Progenitor cell of endocrine pancreas (in vitro differentiated cells): ENCODE results near the gene HSPB7. TPM values are rescaled to one million over a fixed set of nuclear protein-coding genes. Genes with fewer than 3 reads are reported as not detected.
"Not testable (repeated sequence)": the region's sequence is repeated elsewhere in the genome, so short reads cannot be mapped to it uniquely, and the experiment has no call there.

Experiments used
- DNase-seq: peaks from one replicate; pipeline ENCODE4 v3.0.0; 2021; ENCODE audit warnings: low spot score; ENCODE audit not compliant: unreplicated experiment
- H3K27ac Mint-ChIP-seq: 2 replicates; pipeline ENCODE4 v1.8.0; 2021; ENCODE audit warnings: mild to moderate bottlenecking, moderate library complexity, mixed read lengths
- H3K27me3 Mint-ChIP-seq: 2 replicates; pipeline ENCODE4 v1.8.0; 2021; ENCODE audit warnings: mixed read lengths
- H3K36me3 Mint-ChIP-seq: 2 replicates; pipeline ENCODE4 v1.8.0; 2022; ENCODE audit warnings: mixed read lengths; ENCODE audit not compliant: insufficient read depth
- H3K4me1 Mint-ChIP-seq: 2 replicates; pipeline ENCODE4 v1.8.0; 2021; ENCODE audit warnings: low read depth, mixed read lengths
- H3K4me3 Mint-ChIP-seq: 2 replicates; pipeline ENCODE4 v1.8.0; 2021; ENCODE audit warnings: low read depth, mild to moderate bottlenecking, moderate library complexity, mixed read lengths
- H3K9me3 Mint-ChIP-seq: 2 replicates; pipeline ENCODE4 v1.8.0; 2021; ENCODE audit warnings: low read depth, mixed read lengths
- total RNA-seq: library from RNA; stranded (reverse); gene quantifications from 2 replicates; pipeline ENCODE4 v1.2.1, GENCODE V29; 2021
- TF ChIP-seq, protein P1 (sequence below): fragments of 200-600 bp; sonication (generic); IDR thresholded peaks from one replicate; pipeline ENCODE4 v1.5.0; 2021; ENCODE audit warnings: antibody characterized with exemption, mild to moderate bottlenecking; ENCODE audit not compliant: unreplicated experiment

Gene HSPB7
- total RNA-seq, 1 donor from 2014 or later, result not detected

DNA sequence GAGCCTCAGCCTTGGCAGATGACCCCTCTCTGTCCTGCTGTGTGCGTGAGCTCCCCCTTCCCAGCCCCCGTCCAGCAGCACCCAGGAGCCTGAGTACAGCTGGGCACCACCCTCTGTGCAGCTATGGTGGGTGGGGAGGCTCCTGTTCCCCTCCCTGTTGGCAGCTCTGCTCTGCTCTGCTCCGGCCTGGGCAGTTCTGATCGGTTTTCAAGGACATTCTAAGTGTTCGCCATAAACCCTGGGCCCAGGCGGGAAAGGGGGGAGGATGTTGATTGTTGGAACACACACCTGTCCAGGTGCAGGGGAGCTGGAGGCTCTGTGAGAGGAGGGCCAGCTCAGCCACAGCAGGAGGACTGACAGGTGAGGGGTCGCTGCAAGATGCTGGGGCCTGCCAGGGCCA is 25.7 kb upstream of the HSPB7 start, which contains the start of gene CLCNKB:
Gene CLCNKB, plus strand, starts transcription at position 262 of the 400 bp plus-strand sequence. CDS start 711 bp downstream, outside the sequence.
- TF ChIP-seq, protein P1, sequence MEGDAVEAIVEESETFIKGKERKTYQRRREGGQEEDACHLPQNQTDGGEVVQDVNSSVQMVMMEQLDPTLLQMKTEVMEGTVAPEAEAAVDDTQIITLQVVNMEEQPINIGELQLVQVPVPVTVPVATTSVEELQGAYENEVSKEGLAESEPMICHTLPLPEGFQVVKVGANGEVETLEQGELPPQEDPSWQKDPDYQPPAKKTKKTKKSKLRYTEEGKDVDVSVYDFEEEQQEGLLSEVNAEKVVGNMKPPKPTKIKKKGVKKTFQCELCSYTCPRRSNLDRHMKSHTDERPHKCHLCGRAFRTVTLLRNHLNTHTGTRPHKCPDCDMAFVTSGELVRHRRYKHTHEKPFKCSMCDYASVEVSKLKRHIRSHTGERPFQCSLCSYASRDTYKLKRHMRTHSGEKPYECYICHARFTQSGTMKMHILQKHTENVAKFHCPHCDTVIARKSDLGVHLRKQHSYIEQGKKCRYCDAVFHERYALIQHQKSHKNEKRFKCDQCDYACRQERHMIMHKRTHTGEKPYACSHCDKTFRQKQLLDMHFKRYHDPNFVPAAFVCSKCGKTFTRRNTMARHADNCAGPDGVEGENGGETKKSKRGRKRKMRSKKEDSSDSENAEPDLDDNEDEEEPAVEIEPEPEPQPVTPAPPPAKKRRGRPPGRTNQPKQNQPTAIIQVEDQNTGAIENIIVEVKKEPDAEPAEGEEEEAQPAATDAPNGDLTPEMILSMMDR, result no peak
- H3K4me3 Mint-ChIP-seq, result no peak within 1 kb of the TSS

DNA sequence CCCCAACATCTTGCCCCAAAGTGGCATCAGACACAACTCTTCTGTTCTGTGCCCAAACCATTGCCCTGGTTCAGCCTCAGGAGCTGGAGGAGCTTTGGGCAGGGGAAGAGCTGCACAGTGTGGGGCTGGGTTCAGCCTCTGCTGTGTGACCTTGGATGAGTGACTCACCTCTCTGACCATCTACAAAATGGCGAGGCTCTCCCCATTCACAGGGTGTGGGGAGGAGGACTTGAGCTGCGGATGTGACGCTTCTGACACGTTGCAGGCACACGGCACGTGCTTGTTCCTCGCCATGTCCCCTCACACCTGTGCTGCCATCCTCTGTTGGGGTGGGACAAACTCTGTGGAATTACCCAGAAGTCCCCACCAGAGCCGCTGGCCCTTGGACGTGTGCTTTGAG is 24.8 kb upstream of the HSPB7 start:
- not testable (repeated sequence) for H3K4me1 Mint-ChIP-seq, H3K9me3 Mint-ChIP-seq, H3K4me3 Mint-ChIP-seq, DNase-seq, H3K27ac Mint-ChIP-seq, H3K36me3 Mint-ChIP-seq
- peaks cover 27% of the 10 kb centered on the region for H3K27me3 Mint-ChIP-seq

More for the DNA sequence above, 25.7 kb upstream of the HSPB7 start, which contains the start of gene CLCNKB:
- no peaks in the 10 kb centered on the region for H3K9me3 Mint-ChIP-seq
- H3K27me3 Mint-ChIP-seq, result peaks cover 24% of the 10 kb centered on the region
- no peaks in the 10 kb centered on the region for H3K36me3 Mint-ChIP-seq
- no peaks in the 10 kb centered on the region for H3K4me1 Mint-ChIP-seq
- no peak for DNase-seq
- H3K27ac Mint-ChIP-seq, result no peak within 1 kb of the TSS

DNA sequence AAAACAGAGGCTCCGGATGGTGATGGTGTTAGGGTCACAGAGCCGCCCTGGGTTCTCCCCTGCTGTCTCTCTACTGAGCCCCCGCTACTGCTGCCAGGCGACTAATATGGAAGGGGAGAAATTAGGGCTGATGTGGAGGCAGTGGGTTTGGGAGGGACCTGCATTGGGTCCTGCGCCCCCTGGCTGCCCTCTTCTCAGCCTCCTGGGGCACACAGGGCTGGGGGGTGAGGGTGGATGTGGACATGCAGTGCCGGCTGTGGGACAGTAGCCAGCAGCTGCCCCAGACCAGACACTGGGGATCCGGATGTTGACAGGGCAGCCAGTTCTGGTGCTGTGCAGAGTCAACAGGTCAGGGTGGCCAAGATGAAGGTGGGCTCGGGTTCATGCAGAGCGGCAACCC is 24.3 kb upstream of the HSPB7 start:
- no peak for DNase-seq
- no peaks in the 10 kb centered on the region for H3K9me3 Mint-ChIP-seq
- no peaks in the 10 kb centered on the region for H3K4me1 Mint-ChIP-seq
- H3K36me3 Mint-ChIP-seq, result no peaks in the 10 kb centered on the region
- no peak overlapping the region for H3K4me3 Mint-ChIP-seq
- H3K27me3 Mint-ChIP-seq, result peaks cover 27% of the 10 kb centered on the region
- H3K27ac Mint-ChIP-seq, result no peak overlapping the region
- TF ChIP-seq, protein P1, result no peak

DNA sequence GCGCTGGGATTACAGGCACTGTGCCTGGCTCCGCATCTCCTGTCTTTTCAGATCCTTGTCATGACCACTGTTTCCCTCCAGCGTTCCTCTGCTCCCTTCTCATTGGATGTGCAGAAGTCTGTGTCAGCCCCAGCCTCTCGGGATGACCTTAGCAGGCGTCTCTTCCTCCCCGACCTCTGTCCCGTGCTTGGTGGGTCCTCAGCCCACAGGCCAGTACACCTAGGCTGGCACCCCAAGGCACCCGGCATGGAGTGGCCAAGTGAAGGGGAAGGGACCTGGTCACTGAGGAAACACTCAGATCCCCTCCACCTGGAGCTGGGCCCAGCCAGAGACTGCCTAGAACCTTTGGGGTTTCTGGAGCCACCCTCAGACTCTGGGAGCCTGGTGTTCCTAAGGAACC is 23.4 kb upstream of the HSPB7 start:
- Mint-ChIP-seq H3K4me3 (no peak overlapping the region), H3K36me3 (no peaks in the 10 kb centered on the region), H3K4me1 (no peaks in the 10 kb centered on the region), H3K27ac (peak overlapping the region; percentile 19), H3K9me3 (no peaks in the 10 kb centered on the region), H3K27me3 (peaks cover 25% of the 10 kb centered on the region)
- DNase-seq, result no peak
- TF ChIP-seq, protein P1, result no peak

DNA sequence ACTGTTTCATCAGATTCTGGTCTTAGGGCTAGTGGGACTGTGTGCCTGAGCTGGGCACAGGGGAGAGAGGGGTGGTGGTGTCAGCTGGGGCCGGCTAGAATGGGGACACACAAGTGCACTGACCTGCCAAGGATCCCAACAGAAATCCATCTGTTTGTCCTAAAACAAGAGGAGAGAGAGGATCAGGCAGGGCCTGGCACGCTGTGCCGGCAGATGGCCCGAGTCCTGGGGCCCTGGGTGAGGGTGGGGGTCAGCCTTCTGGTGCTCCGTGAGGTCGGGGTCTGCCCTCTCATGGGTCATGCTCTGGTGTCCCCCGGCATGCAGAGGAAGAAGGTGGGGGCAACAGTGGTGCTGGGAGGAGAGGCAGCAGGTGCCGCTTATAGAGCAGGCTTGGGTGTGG is 22.0 kb upstream of the HSPB7 start:
- DNase-seq, H3K4me3 Mint-ChIP-seq, H3K4me1 Mint-ChIP-seq, H3K27ac Mint-ChIP-seq, H3K36me3 Mint-ChIP-seq, H3K9me3 Mint-ChIP-seq: not testable (repeated sequence)
- peaks cover 22% of the 10 kb centered on the region for H3K27me3 Mint-ChIP-seq

DNA sequence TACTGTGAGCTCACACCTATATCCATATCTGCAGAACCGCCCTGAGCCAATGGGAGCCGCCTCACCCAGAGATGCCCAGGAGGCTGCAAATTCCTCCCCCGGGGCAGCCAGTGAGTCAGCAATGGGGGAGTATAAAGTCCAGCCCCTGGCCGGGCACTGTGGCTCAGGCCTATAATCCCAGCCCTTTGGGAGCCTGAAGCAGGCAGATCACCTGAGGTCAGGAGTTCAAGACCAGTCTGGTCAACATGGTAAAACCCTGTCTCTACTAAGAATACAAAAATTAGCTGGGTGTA is 20.7 kb upstream of the HSPB7 start:
- TF ChIP-seq, protein P1, result no peak
- DNase-seq, result no peak
- Mint-ChIP-seq H3K4me1 (no peaks in the 10 kb centered on the region), H3K27me3 (peaks cover 22% of the 10 kb centered on the region), H3K9me3 (no peaks in the 10 kb centered on the region), H3K27ac (no peak overlapping the region), H3K36me3 (no peaks in the 10 kb centered on the region), H3K4me3 (no peak overlapping the region)

DNA sequence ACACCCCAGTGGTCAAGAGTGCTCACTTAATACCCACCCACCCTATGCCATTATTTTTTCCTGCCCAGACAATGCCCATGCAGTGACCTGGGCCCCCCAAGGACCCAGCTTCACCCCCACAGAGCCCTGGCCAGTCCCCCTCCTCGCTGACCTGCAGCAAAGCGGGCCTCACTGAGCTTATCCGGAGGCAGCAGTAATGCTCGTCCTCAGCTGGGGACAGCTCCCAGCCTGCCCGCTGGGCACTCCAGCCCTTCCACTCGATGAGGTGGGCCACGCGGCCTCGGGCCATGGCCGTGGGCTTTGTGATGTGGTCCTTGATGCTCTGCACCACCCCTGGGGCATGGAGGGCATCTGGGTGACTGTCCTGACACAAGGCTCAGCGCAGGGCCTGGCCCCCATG is 18.6 kb upstream of the HSPB7 start:
- not testable (repeated sequence) for H3K36me3 Mint-ChIP-seq, H3K4me3 Mint-ChIP-seq, H3K27ac Mint-ChIP-seq, H3K4me1 Mint-ChIP-seq, H3K9me3 Mint-ChIP-seq, DNase-seq
- H3K27me3 Mint-ChIP-seq, result peaks cover 22% of the 10 kb centered on the region

DNA sequence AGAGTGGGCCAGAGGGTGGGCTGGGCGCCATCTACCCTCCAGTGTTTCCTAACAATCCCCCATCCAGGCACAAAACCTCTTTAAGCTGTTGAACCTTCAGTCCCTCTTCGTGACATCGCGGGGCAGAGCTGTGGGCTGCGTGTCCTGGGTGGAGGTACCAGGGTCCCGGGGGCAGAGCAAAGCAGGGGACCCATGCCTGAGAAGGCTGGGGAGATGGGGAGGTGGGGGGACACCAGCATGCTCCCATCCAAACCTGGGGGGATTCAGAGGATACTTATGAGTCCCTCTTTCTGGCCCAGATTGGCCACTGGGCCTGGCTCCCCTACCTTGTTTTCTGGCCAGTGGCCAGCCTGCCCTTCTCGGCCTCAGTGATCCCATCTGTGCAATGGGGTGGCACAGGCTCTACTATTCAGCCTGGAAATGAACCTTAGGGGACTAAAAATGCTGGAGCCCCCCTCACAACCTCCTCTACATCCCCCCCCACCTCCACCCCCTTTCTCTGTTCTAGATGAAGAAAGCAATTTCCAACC is 15.3 kb upstream of the HSPB7 start:
- not testable (repeated sequence) for H3K4me3 Mint-ChIP-seq, H3K4me1 Mint-ChIP-seq, H3K36me3 Mint-ChIP-seq, DNase-seq, H3K9me3 Mint-ChIP-seq
- peaks cover 15% of the 10 kb centered on the region for H3K27me3 Mint-ChIP-seq
- H3K27ac Mint-ChIP-seq, result peak overlapping the region; percentile 80
